Measurements from ENCODE around the gene SETD2.

SETD2 gene

GRCh38 chr3:46978381-46978780 lies 185.5 kb downstream of the SETD2 start:
- DNase-seq: no peak

GRCh38 chr3:46977811-46978195 lies 186.1 kb downstream of the SETD2 start:
- DNase-seq: no peak

GRCh38 chr3:46976326-46977190 lies 187.4 kb downstream of the SETD2 start, which contains the start of gene CCDC12:
CCDC12 (minus strand) TSS chr3:46976745; CDS start chr3:46976732, 13 bp downstream.
- DNase-seq: peak; percentile 98

GRCh38 chr3:46974421-46975171 lies 189.3 kb downstream of the SETD2 start:
- DNase-seq: no peak

GRCh38 chr3:46972396-46972795 lies 191.5 kb downstream of the SETD2 start:
- no peak for DNase-seq

- DNase-seq: no peak
These were observed 192.2 kb downstream of the SETD2 start for GRCh38 chr3:46971742-46972141.

GRCh38 chr3:46971151-46971550 lies 192.8 kb downstream of the SETD2 start:
- no peak for DNase-seq

- no peak for DNase-seq
These were observed 193.4 kb downstream of the SETD2 start for GRCh38 chr3:46970391-46971091.

- DNase-seq: no peak
These were observed 195.0 kb downstream of the SETD2 start for GRCh38 chr3:46968783-46969428.

- no peak for DNase-seq
These were observed 197.1 kb downstream of the SETD2 start for GRCh38 chr3:46966811-46967210.
